Liver (tissue), 3 donors: ENCODE data around the gene CNEP1R1.

Experiments used
- EGR1 ChIP-seq, 2 donors: IDR thresholded peaks; 2 replicates each; pipeline ENCODE4 v1.6.1; 2016 to 2018; ENCODE audit warnings: antibody characterized with exemption in 2 of 2, low read depth in 2 of 2
- JUND ChIP-seq, 2 donors: IDR thresholded peaks; 2 replicates each; pipeline ENCODE4 v1.6.1; 2016; ENCODE audit warnings: antibody characterized with exemption in 2 of 2
- TAF1 ChIP-seq: conservative IDR thresholded peaks from 2 replicates; pipeline ENCODE4 v1.6.1; 2016; ENCODE audit warnings: antibody characterized with exemption, mild to moderate bottlenecking
- YY1 ChIP-seq: IDR thresholded peaks from 2 replicates; pipeline ENCODE4 v1.6.1; 2016; ENCODE audit warnings: antibody characterized with exemption, mild to moderate bottlenecking
- TF ChIP-seq, protein P1 (sequence below): fragments of 150-350 bp; IDR thresholded peaks from 2 replicates; pipeline ENCODE4 v1.5.1; 2017; ENCODE audit warnings: improper control_type of control experiment, low read depth, low read length; ENCODE audit not compliant: missing input control
- TF ChIP-seq, protein P2 (sequence below): IDR thresholded peaks from 2 replicates; pipeline ENCODE4 v1.6.1; 2016; ENCODE audit warnings: antibody characterized with exemption
- donor health status: healthy.
- donor health status: healthy.

DNA sequence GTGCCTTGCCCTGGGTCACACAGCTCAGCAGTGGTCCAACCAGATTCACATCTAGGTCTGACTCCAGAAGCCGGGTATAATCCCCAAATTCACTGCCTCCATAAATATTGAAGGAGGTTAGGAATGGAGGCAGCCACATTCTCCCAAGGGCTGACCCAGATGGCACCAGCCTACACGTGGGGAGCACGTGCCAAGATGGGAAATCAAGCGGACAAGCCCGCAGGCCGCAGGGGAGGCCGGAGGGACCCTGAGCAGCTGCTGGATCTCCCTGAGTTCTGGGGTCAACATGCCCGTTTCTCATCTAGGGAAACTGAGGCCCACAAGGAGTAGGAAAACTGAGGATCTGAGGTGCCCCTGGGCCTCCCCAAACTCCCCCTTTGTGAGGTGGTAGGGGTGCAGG, 32.2 kb upstream of the CNEP1R1 start:
- TF ChIP-seq, protein P1, sequence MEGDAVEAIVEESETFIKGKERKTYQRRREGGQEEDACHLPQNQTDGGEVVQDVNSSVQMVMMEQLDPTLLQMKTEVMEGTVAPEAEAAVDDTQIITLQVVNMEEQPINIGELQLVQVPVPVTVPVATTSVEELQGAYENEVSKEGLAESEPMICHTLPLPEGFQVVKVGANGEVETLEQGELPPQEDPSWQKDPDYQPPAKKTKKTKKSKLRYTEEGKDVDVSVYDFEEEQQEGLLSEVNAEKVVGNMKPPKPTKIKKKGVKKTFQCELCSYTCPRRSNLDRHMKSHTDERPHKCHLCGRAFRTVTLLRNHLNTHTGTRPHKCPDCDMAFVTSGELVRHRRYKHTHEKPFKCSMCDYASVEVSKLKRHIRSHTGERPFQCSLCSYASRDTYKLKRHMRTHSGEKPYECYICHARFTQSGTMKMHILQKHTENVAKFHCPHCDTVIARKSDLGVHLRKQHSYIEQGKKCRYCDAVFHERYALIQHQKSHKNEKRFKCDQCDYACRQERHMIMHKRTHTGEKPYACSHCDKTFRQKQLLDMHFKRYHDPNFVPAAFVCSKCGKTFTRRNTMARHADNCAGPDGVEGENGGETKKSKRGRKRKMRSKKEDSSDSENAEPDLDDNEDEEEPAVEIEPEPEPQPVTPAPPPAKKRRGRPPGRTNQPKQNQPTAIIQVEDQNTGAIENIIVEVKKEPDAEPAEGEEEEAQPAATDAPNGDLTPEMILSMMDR, result no peak
- TF ChIP-seq TAF1 (no peak), YY1 (no peak), EGR1 (IDR thresholded peaks at IDR 0.05; ENCODE audit: low read depth in 2 of 2) (no peak), JUND (IDR thresholded peaks at IDR 0.05) (no peak)
- TF ChIP-seq, protein P2, sequence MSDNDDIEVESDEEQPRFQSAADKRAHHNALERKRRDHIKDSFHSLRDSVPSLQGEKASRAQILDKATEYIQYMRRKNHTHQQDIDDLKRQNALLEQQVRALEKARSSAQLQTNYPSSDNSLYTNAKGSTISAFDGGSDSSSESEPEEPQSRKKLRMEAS, result no peak
